GM18517 (cell line): ENCODE measurements around the gene COP1.

Source experiments
- ATAC-seq: cut with Tn5 transposase; IDR thresholded peaks from one replicate; pipeline ENCODE4 v1.9.1; 2021; ENCODE audit warnings: mild to moderate bottlenecking, moderate library complexity; ENCODE audit not compliant: unreplicated experiment

Gene COP1

GRCh38 chr1:175978476-175978875 lies 228.6 kb downstream of the COP1 start:
- ATAC-seq, result no peak

- ATAC-seq, result no peak
Observed at GRCh38 chr1:175976865-175977642, 230.0 kb downstream of the COP1 start.

GRCh38 chr1:175969231-175969630 lies 237.9 kb downstream of the COP1 start:
- ATAC-seq, result no peak

GRCh38 chr1:175968486-175969172 lies 238.5 kb downstream of the COP1 start:
- ATAC-seq, result no peak

GRCh38 chr1:175963740-175964139 lies 243.3 kb downstream of the COP1 start:
- no peak for ATAC-seq

GRCh38 chr1:175960169-175960568 lies 246.9 kb downstream of the COP1 start:
- no peak for ATAC-seq

- ATAC-seq, result no peak
Observed at GRCh38 chr1:175951627-175952026, 255.5 kb downstream of the COP1 start.

GRCh38 chr1:175947771-175948170 lies 259.3 kb downstream of the COP1 start:
- no peak for ATAC-seq

- no peak for ATAC-seq
Observed at GRCh38 chr1:175944591-175944990, 262.5 kb downstream of the COP1 start.

- no peak for ATAC-seq
Observed at GRCh38 chr1:175941164-175941563, 265.9 kb downstream of the COP1 start.

GRCh38 chr1:175936736-175937135 lies 270.4 kb downstream of the COP1 start:
- ATAC-seq, result no peak

GRCh38 chr1:175935566-175936115 lies 271.4 kb downstream of the COP1 start:
- ATAC-seq, result no peak

GRCh38 chr1:175935166-175935565 lies 271.9 kb downstream of the COP1 start:
- no peak for ATAC-seq

GRCh38 chr1:175933801-175934200 lies 273.3 kb downstream of the COP1 start:
- no peak for ATAC-seq

GRCh38 chr1:175927944-175928343 lies 279.1 kb downstream of the COP1 start:
- ATAC-seq, result no peak

- no peak for ATAC-seq
Observed at GRCh38 chr1:175922254-175922881, 284.7 kb downstream of the COP1 start.

GRCh38 chr1:175920381-175920780 lies 286.7 kb downstream of the COP1 start:
- ATAC-seq, result no peak

GRCh38 chr1:175919001-175919400 lies 288.1 kb downstream of the COP1 start:
- ATAC-seq, result no peak

GRCh38 chr1:175918364-175918801 lies 288.7 kb downstream of the COP1 start:
- ATAC-seq, result no peak

GRCh38 chr1:175914115-175914514 lies 293.0 kb downstream of the COP1 start:
- ATAC-seq, result no peak

- ATAC-seq, result no peak
Observed at GRCh38 chr1:175911138-175911537, 295.9 kb downstream of the COP1 start.

- no peak for ATAC-seq
Observed at GRCh38 chr1:175906370-175906769, 300.7 kb downstream of the COP1 start.
